GM21723 (cell line): ENCODE data around the gene IBA57.
"Not testable (repeated sequence)": the region's sequence is repeated elsewhere in the genome, so short reads cannot be mapped to it uniquely, and the experiment has no call there.

Experiments
- ATAC-seq: cut with Tn5 transposase; IDR thresholded peaks from one replicate; pipeline ENCODE4 v1.9.1; 2021; ENCODE audit warnings: mild to moderate bottlenecking, moderate library complexity; ENCODE audit not compliant: unreplicated experiment

IBA57 gene

DNA sequence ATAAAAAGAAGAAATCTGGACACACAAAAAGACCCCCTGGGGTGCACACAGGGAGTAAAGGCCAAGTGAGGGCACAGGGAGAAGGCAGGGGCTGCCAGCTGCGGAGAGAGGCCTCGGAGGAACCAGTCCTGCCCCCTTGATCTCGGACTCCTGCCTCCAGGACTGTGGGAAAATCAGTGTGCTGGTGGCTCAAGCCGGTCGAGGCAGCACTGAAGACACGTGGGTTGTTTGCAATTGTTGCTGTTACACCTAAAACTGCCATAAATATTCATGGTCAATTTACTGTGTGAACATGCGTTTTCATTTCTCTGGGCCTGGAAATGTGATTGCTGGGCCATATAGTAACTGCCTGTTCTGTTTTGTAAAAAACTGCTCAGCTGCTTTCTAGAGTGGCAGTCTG lies 18.5 kb downstream of the IBA57 start:
- ATAC-seq = no peak

DNA sequence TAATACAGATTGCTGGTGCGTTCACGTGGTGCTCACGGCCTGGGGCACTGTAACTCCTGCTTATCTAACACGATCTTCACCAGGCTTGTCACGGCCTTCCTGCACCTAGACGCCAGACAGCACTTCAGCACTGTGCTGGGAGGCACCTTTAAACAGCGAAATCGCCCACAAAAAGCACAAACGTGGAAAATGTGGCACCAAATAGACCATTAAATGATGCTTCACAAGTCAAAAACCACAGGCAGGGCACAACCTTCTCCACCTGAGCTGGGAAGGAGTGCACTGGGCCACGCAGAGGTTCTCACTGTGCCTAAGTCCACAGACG lies 20.0 kb downstream of the IBA57 start:
- no peak for ATAC-seq

DNA sequence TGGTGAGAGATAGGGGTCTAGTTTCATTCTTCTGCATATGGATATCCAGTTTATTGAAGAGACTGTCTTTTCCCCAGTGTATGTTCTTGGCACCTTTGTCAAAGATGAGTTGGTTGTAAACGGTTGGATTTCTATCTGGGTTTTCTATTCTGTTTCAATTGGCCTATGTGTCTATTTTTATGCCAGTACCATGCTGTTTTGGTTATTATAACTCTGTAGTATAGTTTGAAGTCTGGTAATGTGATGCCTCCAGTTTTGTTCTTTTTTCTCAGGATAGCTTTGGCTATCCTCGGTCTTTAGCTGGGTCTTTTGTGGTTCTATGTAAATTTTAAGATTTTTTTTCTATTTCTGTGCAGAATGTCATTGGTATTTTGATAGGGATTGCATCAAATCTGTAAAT lies 22.6 kb downstream of the IBA57 start:
- ATAC-seq = not testable (repeated sequence)

DNA sequence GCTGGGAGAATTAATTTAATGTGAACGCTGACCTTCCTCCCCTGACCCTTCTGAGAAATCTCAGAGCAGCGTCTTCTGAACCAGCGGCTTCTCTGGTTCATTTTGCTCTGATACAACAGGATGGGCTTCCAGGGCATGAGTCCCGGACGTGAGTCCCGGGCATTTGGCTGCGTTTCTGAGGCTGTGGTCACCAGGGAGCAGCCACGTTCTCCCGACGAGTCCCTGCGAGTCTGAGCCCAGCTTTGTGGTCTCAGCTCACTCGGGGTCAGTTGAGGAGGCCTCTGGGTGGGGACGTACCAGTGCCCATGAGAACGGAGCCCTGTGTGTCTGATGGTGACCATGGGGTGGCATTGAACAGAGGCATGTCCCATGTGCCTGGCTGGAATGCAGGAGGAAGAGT lies 24.6 kb downstream of the IBA57 start:
- no peak for ATAC-seq

DNA sequence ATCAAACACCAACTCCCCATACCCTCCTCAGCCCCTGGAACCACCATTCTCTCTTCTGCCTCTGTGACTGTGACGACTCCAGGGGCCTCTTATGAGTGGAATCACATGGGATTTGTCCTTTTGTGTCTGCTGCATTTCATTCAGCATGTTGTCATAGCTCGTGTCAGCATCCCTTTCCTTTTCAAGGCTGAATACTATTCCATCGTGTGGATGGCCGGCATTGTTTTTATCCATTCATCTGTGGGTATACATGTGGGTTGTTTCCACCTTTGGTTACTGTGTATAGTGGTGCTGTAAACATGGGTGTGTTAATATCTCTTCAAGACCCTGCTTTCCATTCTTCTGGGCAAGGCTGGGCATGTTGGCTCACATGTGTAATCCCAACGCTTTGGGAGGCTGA lies 25.2 kb downstream of the IBA57 start:
- ATAC-seq = no peak

DNA sequence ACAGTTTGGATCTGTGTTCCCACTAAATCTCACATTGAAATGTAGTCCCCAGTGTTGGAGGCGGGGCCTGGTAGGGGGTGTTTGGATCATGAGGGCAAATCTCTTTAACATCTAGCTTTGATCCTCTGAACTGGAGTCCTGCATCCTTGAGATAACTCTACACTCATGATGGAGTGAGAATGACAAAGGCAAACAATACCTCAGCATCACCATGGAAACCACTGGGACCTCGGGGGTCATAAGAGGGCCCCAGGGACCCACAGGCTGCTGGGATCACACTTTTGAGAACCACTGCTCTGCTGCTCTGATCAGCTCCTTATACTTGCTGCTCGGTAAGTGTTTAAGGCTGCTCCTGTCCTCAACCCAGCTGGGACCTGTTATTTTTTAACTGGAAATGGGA lies 28.8 kb downstream of the IBA57 start:
- no peak for ATAC-seq

DNA sequence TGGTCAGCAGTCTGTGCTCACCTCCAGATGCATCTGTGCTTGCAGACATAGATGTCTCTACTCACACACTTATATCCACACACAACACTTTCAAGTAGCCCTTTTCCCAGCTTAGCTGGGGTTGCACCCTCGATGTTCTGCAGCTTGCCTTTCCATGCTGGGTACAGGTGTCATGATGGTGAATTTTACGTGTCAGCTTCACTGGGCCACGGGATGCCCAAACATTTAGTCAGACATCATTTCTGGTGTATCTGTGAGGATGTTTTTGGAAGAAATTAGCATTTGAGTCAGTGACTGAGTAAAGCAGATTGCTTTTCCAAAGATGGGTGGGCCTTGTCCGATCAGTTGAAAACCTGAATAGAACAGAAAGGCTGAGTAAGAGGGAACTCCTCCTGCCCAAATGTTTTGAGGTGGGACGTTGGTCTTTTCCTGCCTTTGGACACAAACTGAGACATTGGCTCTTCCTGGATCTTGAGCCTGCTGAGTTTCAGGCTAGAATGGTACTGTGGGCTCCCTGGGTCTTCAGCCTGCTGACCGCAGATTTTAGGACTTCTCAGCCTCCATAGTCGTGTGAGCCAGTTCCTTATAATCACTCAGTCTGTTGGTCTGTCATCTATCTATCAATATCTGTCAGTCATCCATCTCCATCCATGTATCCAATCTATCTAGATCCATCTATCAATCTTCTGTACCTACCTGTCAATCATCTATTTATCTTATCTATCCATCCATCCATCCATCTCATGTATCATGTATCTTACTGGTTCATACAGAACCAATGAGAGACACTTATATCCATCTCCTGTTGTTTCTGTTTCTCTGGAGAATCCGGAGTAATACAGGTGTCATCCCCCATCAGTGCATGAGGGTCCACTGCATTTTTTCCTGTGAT lies 29.6 kb downstream of the IBA57 start:
- ATAC-seq = no peak

DNA sequence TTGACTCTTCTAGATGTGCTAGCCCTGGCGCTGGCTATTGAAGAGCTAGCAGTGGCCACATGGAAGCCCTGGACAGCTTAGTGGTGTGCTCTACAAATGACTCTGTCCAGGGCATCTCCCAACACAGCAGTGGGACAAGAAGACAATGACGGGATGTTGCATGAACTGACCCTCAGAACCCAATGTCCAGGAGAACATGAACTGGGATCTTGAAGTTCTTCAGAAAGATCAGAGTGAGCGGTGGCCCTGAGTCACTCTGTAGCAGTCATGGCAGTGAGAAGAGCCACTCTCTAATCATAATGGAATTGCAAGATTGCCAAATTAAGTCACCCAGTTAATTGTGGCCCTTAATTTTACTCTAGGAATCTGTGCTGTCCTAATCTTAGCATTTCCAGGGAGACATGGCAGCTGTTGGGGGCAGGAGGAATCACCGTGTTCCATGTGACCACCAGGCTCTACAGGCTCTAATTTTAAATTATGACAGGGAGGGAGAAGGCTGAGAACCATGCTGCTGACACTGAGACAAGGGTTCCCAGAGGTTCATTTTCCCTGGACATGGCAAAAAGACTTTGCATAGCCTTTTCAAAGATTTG lies 32.0 kb downstream of the IBA57 start:
- no peak for ATAC-seq

DNA sequence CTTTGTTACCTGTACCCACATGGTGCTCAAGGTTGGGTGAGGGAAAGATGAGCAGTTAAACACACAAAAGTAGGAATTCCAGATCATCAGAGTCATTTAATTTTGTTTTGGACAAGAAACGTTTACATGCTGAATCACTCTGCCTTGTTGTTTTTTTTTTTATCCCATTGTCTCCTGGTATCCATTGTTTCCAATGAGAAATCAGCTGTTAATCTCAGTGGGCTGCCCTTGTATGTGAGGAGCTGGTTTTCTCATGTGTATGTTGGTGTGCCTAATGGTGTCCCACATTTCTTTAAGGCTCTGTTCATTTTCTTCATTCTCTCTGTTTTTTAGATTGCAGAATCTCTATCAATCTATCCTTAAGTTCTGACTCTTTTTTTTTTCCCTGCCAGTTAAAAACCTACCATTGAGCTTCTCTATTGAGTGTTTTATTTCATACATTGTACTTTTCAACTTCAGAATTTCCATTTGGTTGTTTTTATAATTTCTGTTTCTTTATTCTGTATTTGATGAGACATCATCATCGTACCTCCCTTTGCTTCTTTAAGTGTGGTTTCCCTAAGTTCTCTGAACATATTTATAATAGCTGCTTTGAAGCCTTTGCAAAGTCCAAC lies 33.5 kb downstream of the IBA57 start:
- ATAC-seq = no peak

DNA sequence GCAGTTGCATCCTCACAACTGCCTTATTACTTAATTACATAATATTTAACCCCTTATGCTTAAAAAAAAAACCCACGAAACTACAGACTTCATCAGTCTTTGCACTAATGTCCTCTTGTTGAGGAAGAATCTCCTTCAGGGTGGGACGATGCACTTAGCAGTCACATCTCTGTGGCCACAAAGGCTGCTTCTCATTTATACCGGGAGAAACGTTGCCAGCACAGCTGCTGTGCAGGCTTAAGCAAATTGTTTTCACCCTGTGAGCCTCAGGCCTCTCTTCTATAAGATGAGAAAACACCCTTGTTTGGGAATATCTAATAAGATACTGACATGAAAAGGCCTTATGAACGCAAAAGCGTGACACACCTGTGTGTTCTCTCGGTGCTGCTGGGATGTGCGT lies 39.4 kb downstream of the IBA57 start:
- ATAC-seq = no peak

DNA sequence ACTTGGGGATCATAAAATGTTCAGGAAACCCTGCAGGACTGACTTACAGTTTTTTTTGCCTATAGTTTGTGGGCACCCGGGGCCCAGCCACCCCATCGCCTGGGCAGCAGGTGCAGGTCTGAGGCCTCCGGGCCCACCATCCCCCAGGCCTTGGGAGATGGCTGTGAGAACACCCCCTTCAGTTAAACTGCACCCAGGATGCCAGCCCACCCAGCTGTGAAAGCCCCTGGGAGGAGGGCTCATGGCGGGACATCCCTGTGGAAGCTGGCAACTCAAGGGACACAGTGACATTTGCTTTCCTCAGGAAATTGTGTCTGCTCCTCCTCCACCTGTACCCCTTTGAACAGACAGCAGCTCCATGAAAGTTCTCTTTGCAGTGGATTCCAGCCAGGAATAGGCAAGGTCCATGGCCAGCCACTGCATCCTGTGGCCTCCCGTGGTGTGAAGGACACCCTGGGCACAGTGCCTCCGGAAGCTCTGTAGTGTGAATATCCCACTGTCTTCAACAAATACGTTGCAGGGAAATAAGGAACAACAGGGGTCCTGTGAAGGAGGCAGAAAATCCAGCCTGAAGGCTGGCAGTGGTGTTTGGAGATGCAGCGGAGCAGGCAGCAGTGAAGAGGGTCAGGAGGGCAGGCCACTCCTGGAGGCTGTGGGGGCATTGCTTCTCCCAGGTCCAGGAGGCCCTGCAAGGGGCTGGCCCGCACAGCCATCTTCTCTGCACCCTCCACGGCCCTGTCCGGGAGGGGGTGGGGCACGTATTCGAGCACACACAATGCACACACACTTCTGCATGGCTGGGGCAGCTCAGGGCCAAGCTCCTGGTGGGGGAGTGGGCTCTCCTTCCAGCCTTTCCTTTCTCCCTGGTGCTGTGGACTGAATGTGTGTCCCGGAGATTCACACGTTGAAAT lies 40.2 kb downstream of the IBA57 start:
- ATAC-seq = no peak

DNA sequence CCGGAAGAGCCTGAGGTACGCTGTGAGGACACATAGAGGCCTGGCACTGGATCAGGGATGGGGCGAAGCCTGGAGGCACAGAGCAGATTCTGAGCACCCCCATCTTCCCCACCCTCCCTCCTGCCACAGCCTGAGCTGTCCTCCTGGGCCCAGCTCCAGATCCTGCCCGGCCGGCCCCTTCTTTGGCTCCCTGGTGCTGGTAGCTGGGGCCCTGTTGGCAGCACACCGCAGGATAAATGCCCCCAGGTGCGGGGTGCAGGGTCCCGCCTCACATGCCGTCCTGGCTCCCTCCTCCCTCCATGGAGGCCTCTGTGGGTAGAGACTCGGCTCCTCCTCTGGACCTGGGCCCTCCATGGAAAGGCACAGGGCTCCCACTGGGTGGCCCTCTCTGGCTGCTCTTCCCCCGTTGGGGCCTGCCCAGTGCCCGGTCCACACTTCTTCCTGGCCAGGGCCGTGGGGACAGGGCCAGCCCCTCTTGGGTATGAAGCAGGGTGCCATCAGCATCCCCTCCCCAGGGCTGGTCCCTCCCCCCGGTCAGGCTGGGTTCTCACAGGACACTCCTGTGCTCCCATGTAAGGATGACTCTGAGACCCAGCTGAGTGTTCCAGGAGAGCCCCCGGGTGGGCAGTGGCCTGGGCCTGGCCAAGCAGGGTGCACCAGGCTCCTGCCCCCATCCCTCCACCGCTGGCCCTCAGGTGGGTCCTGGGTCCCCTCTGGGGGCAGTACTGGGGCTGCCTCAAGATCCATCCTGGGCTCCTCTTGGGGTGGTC lies 41.2 kb downstream of the IBA57 start:
- ATAC-seq = no peak

DNA sequence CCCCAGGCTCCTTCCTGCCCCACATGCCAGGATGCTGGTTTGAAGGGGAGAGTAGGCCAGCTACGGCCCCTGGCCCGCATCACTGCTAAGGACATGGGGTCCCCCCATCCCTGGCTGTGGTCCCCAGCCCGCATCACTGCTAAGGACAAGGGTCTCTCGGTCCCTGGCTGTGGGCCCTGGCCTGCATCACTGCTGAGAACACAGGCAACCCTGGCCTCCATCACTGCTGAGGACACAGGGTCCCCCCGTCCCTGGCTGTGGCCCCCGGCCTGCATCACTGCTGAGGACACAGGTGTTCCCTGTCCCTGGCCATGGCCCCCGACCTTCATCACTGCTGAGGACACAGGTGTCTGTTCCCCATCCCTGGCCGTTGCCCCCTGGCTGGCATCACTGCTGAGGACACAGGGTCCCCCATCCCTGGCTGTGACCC lies 41.8 kb downstream of the IBA57 start:
- no peak for ATAC-seq

DNA sequence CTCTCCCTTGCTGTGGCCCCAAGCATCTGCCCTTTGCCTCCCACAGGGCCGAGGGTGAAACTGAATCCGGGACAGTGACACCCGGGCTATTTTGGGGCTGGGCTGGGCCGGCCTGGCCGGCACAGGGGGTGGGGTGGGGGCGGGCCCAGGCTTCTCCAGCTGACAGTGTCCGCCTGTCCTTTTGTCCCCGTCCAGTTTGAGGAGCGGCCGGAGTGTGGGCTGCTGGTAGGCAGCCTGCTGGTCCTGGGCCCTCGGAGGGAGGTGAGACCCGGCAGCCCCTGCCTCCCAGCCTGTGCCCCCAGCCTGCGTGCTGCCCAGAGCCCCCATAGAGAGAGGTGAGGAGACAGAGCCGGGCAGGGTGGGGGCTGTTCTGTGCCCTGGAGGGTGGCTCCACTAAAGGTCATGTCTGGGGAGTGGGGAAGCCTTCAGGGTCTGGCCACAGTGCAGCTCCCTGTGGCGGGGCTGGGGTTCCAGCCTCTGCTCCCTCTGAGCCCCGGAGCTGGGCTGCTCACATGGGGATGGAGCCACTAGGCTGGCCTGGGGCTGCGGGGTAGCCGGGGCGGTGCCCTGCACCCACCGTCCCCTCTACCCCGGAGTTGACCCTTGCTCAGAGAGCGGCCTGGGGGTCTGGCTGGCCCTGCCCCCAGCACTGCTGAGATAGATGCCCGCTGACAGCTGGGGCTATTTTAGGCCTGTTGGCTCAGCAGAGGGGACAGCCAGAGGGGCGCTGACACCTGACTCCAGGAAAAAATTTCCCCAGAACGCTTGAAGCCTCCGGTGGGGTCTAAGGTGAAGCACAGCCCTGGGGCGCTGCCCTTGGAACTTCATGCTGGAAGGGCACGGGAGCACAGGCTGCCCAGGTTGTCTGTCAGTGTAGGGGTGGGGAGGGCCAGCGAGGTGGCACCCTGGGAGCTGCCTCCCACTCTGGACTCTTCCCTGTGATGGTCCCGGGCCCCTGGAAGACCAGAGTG lies 42.5 kb downstream of the IBA57 start, which contains the start of gene OBSCN:
Gene OBSCN (plus strand): TSS at position 194 of the 971 bp plus-strand sequence. CDS start 3,740 bp downstream, outside the sequence.
- no peak for ATAC-seq

DNA sequence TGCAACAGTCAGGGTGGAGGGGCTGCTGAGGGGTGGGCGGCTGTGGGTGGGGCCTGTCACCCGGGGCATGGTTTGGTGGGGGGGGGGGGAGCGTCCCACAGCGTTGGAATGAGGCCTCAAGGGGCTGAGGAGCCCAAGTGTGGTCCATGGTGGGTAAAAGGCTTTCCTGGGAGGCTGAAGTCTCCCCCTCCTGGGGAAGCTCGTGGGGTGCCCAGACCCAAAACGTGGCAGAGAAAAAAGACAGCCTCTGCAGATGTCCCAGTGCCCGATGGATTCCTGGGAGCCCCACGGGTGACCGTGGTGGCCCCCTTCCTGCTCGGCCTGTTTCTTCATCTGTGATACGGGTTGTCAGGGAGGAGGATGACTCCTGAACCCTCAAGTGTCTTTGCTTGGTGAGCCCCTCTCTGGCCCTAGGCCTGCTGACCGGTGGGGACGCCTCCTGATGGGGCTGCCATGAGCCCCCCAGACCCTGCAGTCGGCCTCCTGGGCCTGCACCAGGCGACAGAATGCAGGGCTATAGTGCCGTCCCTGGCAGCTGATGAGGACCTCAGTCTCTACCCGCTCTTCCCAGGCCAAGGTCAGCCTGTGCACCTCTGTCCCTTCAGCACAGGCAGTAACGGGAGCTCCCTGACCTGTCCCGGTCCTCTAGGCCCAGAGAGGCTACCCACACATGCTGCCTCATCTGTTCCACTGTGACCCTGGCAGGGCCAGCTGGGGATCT lies 43.4 kb downstream of the IBA57 start:
- no peak for ATAC-seq

DNA sequence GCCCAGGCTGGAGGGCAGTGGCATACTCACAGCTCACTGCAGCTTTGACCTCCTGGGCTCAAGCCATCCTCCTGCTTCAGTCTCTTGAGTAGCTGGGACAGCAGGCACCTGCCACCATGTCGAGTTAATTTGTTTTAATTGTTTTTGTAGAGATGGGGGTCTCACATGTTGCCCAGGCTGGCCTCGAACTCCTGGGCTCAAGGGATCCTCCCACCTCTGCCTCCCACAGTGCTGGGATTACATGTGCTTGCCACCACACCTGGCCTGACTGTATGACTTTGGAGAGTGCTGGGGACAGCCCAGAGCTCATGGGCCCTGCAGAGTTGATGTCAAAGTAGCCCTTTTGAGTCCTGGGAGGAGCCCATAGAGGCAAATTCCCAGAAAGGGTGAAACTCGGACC lies 44.1 kb downstream of the IBA57 start:
- no peak for ATAC-seq

DNA sequence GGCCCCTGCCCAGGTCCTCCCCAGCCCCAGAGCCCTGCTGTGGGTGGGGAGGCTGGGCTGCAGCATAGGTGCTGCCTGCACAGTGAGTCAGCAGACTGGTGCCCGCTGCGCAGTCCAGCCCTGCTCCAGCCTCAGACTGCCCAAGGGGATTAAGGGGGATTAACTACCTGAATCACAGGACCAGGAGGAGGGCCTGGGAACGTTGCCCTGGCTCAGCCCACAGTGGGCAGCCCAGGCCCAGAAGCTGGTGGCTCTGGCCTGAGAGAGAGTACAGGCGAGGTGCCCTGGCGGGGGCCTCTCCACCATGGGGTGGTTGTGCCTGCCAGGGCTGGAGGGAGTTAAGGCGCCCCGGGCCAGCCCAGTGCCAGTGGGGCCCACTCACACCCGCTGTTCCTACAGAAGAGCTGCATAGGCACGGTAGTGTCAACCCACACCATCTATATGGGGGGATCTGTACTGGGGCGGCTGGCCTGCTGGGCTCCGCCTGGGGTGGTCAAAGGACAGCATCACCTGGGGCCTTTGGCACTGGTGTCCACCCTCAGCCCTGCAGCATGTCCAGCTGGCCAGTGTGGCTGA lies 44.6 kb downstream of the IBA57 start:
- ATAC-seq = no peak
